Transverse colon (tissue), 4 donors: ENCODE results near the gene HMG20B. TPM values are rescaled to one million over a fixed set of nuclear protein-coding genes. Genes with fewer than 3 reads are reported as not detected.

Experiments used
- DNase-seq: peaks from one replicate; pipeline ENCODE4 v3.0.0-alpha.2; 2019
- H3K27ac ChIP-seq, 4 donors: fragments of 200-600 bp; sonication (generic); 2 replicates each; pipeline ENCODE4 v1.5.1; 2016 to 2018; ENCODE audit warnings: inconsistent platforms in 4 of 4
- H3K27me3 ChIP-seq: fragments of 200-600 bp; sonication (generic); 2 replicates; pipeline ENCODE4 v1.5.1; 2017; ENCODE audit warnings: inconsistent platforms
- H3K36me3 ChIP-seq, 4 donors: fragments of 200-600 bp; sonication (generic); 2 replicates each; pipeline ENCODE4 v1.5.1; 2017 to 2019; ENCODE audit warnings: inconsistent platforms in 4 of 4
- H3K4me1 ChIP-seq, 4 donors: fragments of 200-600 bp; sonication (generic); 2 replicates each; pipeline ENCODE4 v1.5.1; 2017 to 2020; ENCODE audit warnings: inconsistent platforms in 4 of 4
- H3K4me3 ChIP-seq, 4 donors: fragments of 200-600 bp; sonication (generic); 1 replicate in 1 of 4; 2 replicates in 3 of 4; pipeline versions ENCODE4 v1.5.1 to v1.6.1; 2017 to 2019; ENCODE audit warnings: inconsistent platforms in 4 of 4
- H3K9me3 ChIP-seq, 2 donors: fragments of 200-600 bp; sonication (generic); 2 replicates each; pipeline ENCODE4 v1.5.1; 2017 to 2019; ENCODE audit warnings: inconsistent platforms in 2 of 2
- EP300 ChIP-seq: sonication (generic); formaldehyde crosslinking; IDR thresholded peaks from one replicate; pipeline ENCODE4 v1.6.1; 2017; ENCODE audit warnings: antibody characterized with exemption, low read depth
- POLR2A ChIP-seq: fragments of 450-650 bp; IDR thresholded peaks from one replicate; pipeline ENCODE4 v1.6.1; 2016; ENCODE audit warnings: antibody characterized with exemption, mild to moderate bottlenecking, moderate library complexity
- POLR2AphosphoS5 ChIP-seq, 3 donors: sonication (generic); formaldehyde crosslinking; IDR thresholded peaks; one replicate each; pipeline ENCODE4 v1.6.1; 2016; ENCODE audit warnings: antibody characterized with exemption in 3 of 3
- WGBS, 2 donors: methylation state at CpG; one replicate each; pipeline ENCODE4 v1.1.5; 2018; ENCODE audit warnings: low coverage in 1 of 2; 5-methylcytosine and 5-hydroxymethylcytosine counted together
- in situ Hi-C, 4 donors: fragments of 200-750 bp; cut with MboI; loops; one replicate each; pipeline versions ENCODE4 v1.15.0 to v1.15.1; 2017; ENCODE audit warnings: low sequenced_read_pairs in 3 of 4, low pct_ligation_motif_present in 1 of 4, low pct_unique_long_range_greater_than_20kb in 1 of 4
- intact Hi-C: fragments of 100-400 bp; cut with DNase I; formaldehyde crosslinking; loops from one replicate; pipeline ENCODE4 v1.15.1; 2023; ENCODE audit warnings: low total_unique reads
- total RNA-seq, 4 donors: library from RNA; depleted of rRNA; stranded (reverse); fragments of >200 nt; gene quantifications; one replicate each; pipeline ENCODE4 v1.1.0, GENCODE V29; 2016
- TF ChIP-seq, protein P1 (sequence below), 5 experiments: fragments of 200-600 bp in 3 of 5; fragments of 450-650 bp in 2 of 5; sonication (generic) in 3 of 5; IDR thresholded peaks; 1 replicate in 2 of 5; 2 replicates in 3 of 5; pipeline ENCODE4 v1.5.1; 2016 to 2017; ENCODE audit warnings: antibody characterized with exemption in 5 of 5, inconsistent platforms in 3 of 5, mild to moderate bottlenecking in 2 of 5, moderate library complexity in 1 of 5

HMG20B gene
- total RNA-seq, 4 donors from 2014 or later: 88.9 to 555 (median 130) TPM

DNA sequence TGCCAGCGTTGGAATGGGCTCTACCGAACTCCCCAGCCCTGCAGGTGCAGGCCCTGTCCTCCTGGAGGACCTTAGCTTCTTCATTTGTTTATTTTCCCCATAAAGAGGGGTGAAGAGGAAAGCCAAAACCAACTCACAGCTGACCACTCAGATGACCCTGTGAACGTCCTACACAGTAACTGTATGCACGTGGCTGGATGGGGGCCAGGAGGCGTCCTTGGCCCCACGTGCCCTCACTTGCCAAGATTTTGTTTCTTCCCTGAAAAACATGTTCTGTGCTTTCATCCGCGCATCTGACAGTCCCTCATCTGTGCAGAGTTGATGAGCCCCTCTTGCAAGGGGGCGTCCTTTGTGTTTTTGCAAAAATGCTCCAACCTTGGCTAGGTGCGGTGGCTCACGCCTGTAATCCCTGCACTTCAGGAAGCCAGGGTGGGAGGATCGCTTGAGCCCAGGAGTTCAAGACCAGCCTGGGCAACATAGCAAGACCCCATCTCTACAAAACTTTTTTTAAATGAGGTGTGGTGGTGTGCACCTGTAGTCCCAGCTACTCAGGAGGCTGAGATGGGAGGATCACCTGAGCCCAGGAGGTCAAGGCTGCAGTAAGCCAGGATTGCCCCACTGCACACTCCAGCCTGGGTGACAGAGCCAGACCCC, 39.1 kb upstream of the HMG20B start:
- H3K27me3 ChIP-seq: no peaks in the 10 kb centered on the region
- H3K4me1 ChIP-seq: no peaks in the 10 kb centered on the region
- H3K27ac ChIP-seq: no peak overlapping the region
- peaks cover 0 to 37% (median 14%) of the 10 kb centered on the region in 4 donors for H3K36me3 ChIP-seq
- in situ Hi-C loops: no loop called here
- no peaks in the 10 kb centered on the region for H3K9me3 ChIP-seq
- no peak overlapping the region for H3K4me3 ChIP-seq
- DNase-seq: no peak
- intact Hi-C loops: no loop called here
- TF ChIP-seq, protein P1, sequence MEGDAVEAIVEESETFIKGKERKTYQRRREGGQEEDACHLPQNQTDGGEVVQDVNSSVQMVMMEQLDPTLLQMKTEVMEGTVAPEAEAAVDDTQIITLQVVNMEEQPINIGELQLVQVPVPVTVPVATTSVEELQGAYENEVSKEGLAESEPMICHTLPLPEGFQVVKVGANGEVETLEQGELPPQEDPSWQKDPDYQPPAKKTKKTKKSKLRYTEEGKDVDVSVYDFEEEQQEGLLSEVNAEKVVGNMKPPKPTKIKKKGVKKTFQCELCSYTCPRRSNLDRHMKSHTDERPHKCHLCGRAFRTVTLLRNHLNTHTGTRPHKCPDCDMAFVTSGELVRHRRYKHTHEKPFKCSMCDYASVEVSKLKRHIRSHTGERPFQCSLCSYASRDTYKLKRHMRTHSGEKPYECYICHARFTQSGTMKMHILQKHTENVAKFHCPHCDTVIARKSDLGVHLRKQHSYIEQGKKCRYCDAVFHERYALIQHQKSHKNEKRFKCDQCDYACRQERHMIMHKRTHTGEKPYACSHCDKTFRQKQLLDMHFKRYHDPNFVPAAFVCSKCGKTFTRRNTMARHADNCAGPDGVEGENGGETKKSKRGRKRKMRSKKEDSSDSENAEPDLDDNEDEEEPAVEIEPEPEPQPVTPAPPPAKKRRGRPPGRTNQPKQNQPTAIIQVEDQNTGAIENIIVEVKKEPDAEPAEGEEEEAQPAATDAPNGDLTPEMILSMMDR (IDR thresholded peaks at IDR 0.05): no peak
- TF ChIP-seq POLR2AphosphoS5 (IDR thresholded peaks at IDR 0.05): no peak
- TF ChIP-seq POLR2A: no peak
- TF ChIP-seq EP300: no peak
- 89% methylated on average over 12 of the region's 12 CpGs; no CpG with 5 or more reads in 1 of the 2 donors for WGBS, 2 donors

DNA sequence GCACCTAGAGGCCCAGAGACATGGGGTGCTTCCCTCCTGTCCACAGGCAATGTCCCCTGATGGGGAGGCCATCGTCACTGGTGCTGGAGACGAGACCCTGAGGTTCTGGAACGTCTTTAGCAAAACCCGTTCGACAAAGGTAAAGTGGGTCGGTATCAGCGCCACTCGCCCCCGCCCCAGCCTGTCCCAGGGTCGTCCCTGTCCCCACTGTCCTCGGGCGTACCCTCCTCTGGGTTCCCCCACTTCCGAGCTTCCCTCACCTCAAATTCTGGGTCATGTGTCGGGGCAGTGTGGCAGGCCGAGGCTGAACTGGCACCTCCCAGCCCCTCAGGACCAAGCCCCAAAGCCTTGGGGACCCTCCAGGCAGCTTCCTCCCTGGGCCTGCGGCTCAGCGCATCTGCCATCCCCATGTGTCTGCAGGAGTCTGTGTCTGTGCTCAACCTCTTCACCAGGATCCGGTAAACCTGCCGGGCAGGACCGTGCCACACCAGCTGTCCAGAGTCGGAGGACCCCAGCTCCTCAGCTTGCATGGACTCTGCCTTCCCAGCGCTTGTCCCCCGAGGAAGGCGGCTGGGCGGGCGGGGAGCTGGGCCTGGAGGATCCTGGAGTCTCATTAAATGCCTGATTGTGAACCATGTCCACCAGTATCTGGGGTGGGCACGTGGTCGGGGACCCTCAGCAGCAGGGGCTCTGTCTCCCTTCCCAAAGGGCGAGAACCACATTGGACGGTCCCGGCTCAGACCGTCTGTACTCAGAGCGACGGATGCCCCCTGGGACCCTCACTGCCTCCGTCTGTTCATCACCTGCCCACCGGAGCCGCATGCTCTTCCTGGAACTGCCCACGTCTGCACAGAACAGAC, 38.1 kb upstream of the HMG20B start:
- no peak for DNase-seq
- Histone ChIP-seq H3K36me3 (peaks cover 0 to 37% (median 14%) of the 10 kb centered on the region in 4 donors), H3K4me1 (no peaks in the 10 kb centered on the region), H3K27me3 (no peaks in the 10 kb centered on the region), H3K9me3 (no peaks in the 10 kb centered on the region), H3K27ac (no peak overlapping the region), H3K4me3 (no peak overlapping the region)
- no peak for TF ChIP-seq EP300
- TF ChIP-seq POLR2AphosphoS5 (IDR thresholded peaks at IDR 0.05): no peak
- TF ChIP-seq, protein P1 (IDR thresholded peaks at IDR 0.05): no peak
- TF ChIP-seq POLR2A: no peak
- intact Hi-C loops: no loop called here
- 90% methylated on average over 29 of the region's 38 CpGs; no CpG with 5 or more reads in 1 of the 2 donors for WGBS, 2 donors
- in situ Hi-C loops: no loop called here

DNA sequence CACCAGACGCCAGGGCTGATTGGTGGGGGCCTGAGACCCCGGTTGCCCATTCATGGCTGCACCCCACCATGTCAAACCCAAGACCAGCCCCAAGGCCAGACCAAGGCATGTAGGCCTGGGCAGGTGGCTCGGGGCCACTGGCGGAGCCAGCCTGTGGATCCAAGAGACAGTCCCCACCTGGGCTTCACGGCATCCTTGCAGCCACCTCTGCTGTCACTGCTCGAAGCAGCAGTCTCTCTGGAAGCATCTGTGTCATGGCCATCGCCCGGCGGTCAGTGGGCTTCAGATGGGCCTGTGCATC, 37.6 kb upstream of the HMG20B start:
- no peaks in the 10 kb centered on the region for H3K27me3 ChIP-seq
- TF ChIP-seq POLR2A (no peak), EP300 (no peak), POLR2AphosphoS5 (IDR thresholded peaks at IDR 0.05) (no peak)
- TF ChIP-seq, protein P1 (IDR thresholded peaks at IDR 0.05): no peak
- in situ Hi-C loops: no loop called here
- H3K9me3 ChIP-seq: no peaks in the 10 kb centered on the region
- intact Hi-C loops: no loop called here
- H3K4me1 ChIP-seq: no peaks in the 10 kb centered on the region
- 97% methylated on average over 8 of the region's 9 CpGs; no CpG with 5 or more reads in 1 of the 2 donors for WGBS, 2 donors
- no peak for DNase-seq
- no peak overlapping the region for H3K4me3 ChIP-seq
- peaks cover 0 to 37% (median 14%) of the 10 kb centered on the region in 4 donors for H3K36me3 ChIP-seq
- H3K27ac ChIP-seq: no peak overlapping the region

DNA sequence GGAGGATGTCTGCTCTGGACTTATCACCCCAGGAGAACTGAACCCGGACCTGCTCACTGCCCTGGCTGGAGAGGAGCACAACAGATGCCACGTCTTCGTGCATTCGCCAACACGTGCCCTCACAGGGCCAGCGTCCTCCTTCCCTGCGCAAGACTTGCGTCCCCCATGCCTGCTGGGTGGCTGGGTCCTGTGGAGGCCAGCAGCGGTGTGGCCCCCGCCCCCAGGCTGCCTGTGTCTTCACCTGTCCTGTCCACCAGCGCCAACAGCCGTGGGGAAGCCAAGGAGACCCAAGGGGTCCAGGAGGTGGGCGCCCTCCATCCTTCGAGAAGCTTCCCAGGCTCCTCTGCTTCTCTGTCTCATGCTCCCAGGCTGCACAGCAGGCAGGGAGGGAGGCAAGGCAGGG, 37.2 kb upstream of the HMG20B start:
- no peaks in the 10 kb centered on the region for H3K27me3 ChIP-seq
- intact Hi-C loops (no loop called here), in situ Hi-C loops (no loop called here)
- no peaks in the 10 kb centered on the region for H3K4me1 ChIP-seq
- peaks cover 0 to 37% (median 14%) of the 10 kb centered on the region in 4 donors for H3K36me3 ChIP-seq
- no peak overlapping the region for H3K27ac ChIP-seq
- no peaks in the 10 kb centered on the region for H3K9me3 ChIP-seq
- WGBS, 2 donors: 86% methylated on average over 14 of the region's 14 CpGs; no CpG with 5 or more reads in 1 of the 2 donors
- DNase-seq: no peak
- TF ChIP-seq EP300: no peak
- TF ChIP-seq POLR2A: no peak
- TF ChIP-seq, protein P1 (IDR thresholded peaks at IDR 0.05): no peak
- TF ChIP-seq POLR2AphosphoS5 (IDR thresholded peaks at IDR 0.05): no peak
- no peak overlapping the region for H3K4me3 ChIP-seq
